ENCODE data around the gene HSPB6.

Gene HSPB6

GRCh38 chr19:35764432-35765315 lies 7.8 kb upstream of the HSPB6 start:
- no peak for DNase-seq (ENCODE audit: low read depth)

- DNase-seq (ENCODE audit: low read depth), result no peak
Observed at GRCh38 chr19:35760711-35761349, 4.0 kb upstream of the HSPB6 start.

- DNase-seq (ENCODE audit: low read depth), result no peak
Observed at GRCh38 chr19:35759697-35760096, 2.9 kb upstream of the HSPB6 start.

- DNase-seq (ENCODE audit: low read depth), result peak; percentile 99
Observed at GRCh38 chr19:35757749-35758608, 1.1 kb upstream of the HSPB6 start, which contains the start of gene PROSER3. Gene PROSER3, plus strand, starts transcription at chr19:35758176. Its CDS starts 40 bp downstream, at chr19:35758216.

GRCh38 chr19:35757231-35757748 lies 461 bp upstream of the HSPB6 start:
- no peak for DNase-seq (ENCODE audit: low read depth)

GRCh38 chr19:35755550-35756376 lies 1.1 kb downstream of the HSPB6 start:
- DNase-seq (ENCODE audit: low read depth), result peak; percentile 46

- DNase-seq (ENCODE audit: low read depth), result no peak
Observed at GRCh38 chr19:35755131-35755549, 1.7 kb downstream of the HSPB6 start.

GRCh38 chr19:35754370-35755130 lies 2.3 kb downstream of the HSPB6 start:
- DNase-seq (ENCODE audit: low read depth), result no peak

GRCh38 chr19:35753634-35754369 lies 3.0 kb downstream of the HSPB6 start:
- DNase-seq (ENCODE audit: low read depth), result no peak

- DNase-seq (ENCODE audit: low read depth), result no peak
Observed at GRCh38 chr19:35752746-35753350, 4.0 kb downstream of the HSPB6 start.

- DNase-seq (ENCODE audit: low read depth), result no peak
Observed at GRCh38 chr19:35751839-35752745, 4.7 kb downstream of the HSPB6 start.

- DNase-seq (ENCODE audit: low read depth), result no peak
Observed at GRCh38 chr19:35750167-35750566, 6.7 kb downstream of the HSPB6 start.

GRCh38 chr19:35748106-35749020 lies 8.5 kb downstream of the HSPB6 start, which contains the start of gene LIN37:
Gene LIN37, plus strand, starts transcription at chr19:35748576. Its CDS starts 149 bp downstream, at chr19:35748725.
- peak; percentile 98 for DNase-seq (ENCODE audit: low read depth)

GRCh38 chr19:35746531-35746930 lies 10.3 kb downstream of the HSPB6 start:
- DNase-seq (ENCODE audit: low read depth), result no peak

GRCh38 chr19:35746087-35746462 lies 10.8 kb downstream of the HSPB6 start:
- DNase-seq (ENCODE audit: low read depth), result no peak

GRCh38 chr19:35745328-35746086 lies 11.3 kb downstream of the HSPB6 start, which contains the start of the genes PSENEN and U2AF1L4:
Gene PSENEN, plus strand, starts transcription at chr19:35745651. Its CDS starts 280 bp downstream, at chr19:35745931.
Gene U2AF1L4, minus strand, starts transcription at chr19:35745418. Its CDS starts 27 bp downstream, at chr19:35745391.
- peak; percentile 95 for DNase-seq (ENCODE audit: low read depth)

Data from activated T-cell treated with anti-CD3 and anti-CD28 coated beads for 24 hours (primary cell).